ENCODE measurements around the gene ANKEF1.
A peak's percentile ranks its signal among the peaks of the same experiment; 100 is the strongest.
"Not testable (repeated sequence)": the region's sequence is repeated elsewhere in the genome, so short reads cannot be mapped to it uniquely, and the experiment has no call there.

The ANKEF1 gene

GRCh38 chr20:10033905-10034650, 709 bp upstream of the ANKEF1 start:
- no peak for DNase-seq

- not testable (repeated sequence) for DNase-seq
Measured at GRCh38 chr20:10036321-10036720, 1.5 kb downstream of the ANKEF1 start.

GRCh38 chr20:10040070-10040975, 5.5 kb downstream of the ANKEF1 start:
- peak; percentile 58 for DNase-seq

GRCh38 chr20:10042086-10042485, 7.3 kb downstream of the ANKEF1 start:
- DNase-seq, result no peak

GRCh38 chr20:10047427-10047826, 12.6 kb downstream of the ANKEF1 start:
- DNase-seq, result no peak

- no peak for DNase-seq
Measured at GRCh38 chr20:10051185-10051584, 16.4 kb downstream of the ANKEF1 start.

- no peak for DNase-seq
Measured at GRCh38 chr20:10059006-10059405, 24.2 kb downstream of the ANKEF1 start.

GRCh38 chr20:10060226-10060625, 25.4 kb downstream of the ANKEF1 start:
- DNase-seq, result peak; percentile 54

GRCh38 chr20:10061641-10062040, 26.9 kb downstream of the ANKEF1 start:
- peak; percentile 79 for DNase-seq

GRCh38 chr20:10063482-10063881, 28.7 kb downstream of the ANKEF1 start:
- no peak for DNase-seq

- DNase-seq, result no peak
Measured at GRCh38 chr20:10064611-10065010, 29.8 kb downstream of the ANKEF1 start.

- no peak for DNase-seq
Measured at GRCh38 chr20:10065154-10065833, 30.5 kb downstream of the ANKEF1 start.

- DNase-seq, result no peak
Measured at GRCh38 chr20:10067321-10067720, 32.5 kb downstream of the ANKEF1 start.

- DNase-seq, result peak; percentile 31
Measured at GRCh38 chr20:10074513-10074912, 39.7 kb downstream of the ANKEF1 start.

GRCh38 chr20:10075606-10076005, 40.8 kb downstream of the ANKEF1 start:
- no peak for DNase-seq

GRCh38 chr20:10076126-10077080, 41.6 kb downstream of the ANKEF1 start:
- no peak for DNase-seq

GRCh38 chr20:10077081-10077471, 42.3 kb downstream of the ANKEF1 start:
- no peak for DNase-seq

- no peak for DNase-seq
Measured at GRCh38 chr20:10077886-10078285, 43.1 kb downstream of the ANKEF1 start.

GRCh38 chr20:10078403-10078802, 43.6 kb downstream of the ANKEF1 start:
- DNase-seq, result no peak

- DNase-seq, result no peak
Measured at GRCh38 chr20:10079964-10080363, 45.2 kb downstream of the ANKEF1 start.

GRCh38 chr20:10080574-10080973, 45.8 kb downstream of the ANKEF1 start:
- no peak for DNase-seq

- DNase-seq, result no peak
Measured at GRCh38 chr20:10089871-10090587, 55.2 kb downstream of the ANKEF1 start.

All from DMS153 (cell line).